Ishikawa (cell line): ENCODE results near the gene IFI27.

ENCODE experiments used
- CEBPB ChIP-seq: IDR thresholded peaks from 2 replicates; pipeline ENCODE4 v1.6.1; 2012
- CREB1 ChIP-seq: IDR thresholded peaks from 2 replicates; pipeline ENCODE4 v1.6.1; 2012; ENCODE audit warnings: low read depth
- EGR1 ChIP-seq: IDR thresholded peaks from 2 replicates; pipeline ENCODE4 v1.6.1; 2012
- EP300 ChIP-seq: IDR thresholded peaks from 2 replicates; pipeline ENCODE4 v1.6.1; 2012; ENCODE audit warnings: borderline replicate concordance
- FOXM1 ChIP-seq: IDR thresholded peaks from 2 replicates; pipeline ENCODE4 v1.6.1; 2012; ENCODE audit warnings: low read depth, borderline replicate concordance
- NFIC ChIP-seq: IDR thresholded peaks from 2 replicates; pipeline ENCODE4 v1.6.1; 2012
- RAD21 ChIP-seq: IDR thresholded peaks from 2 replicates; pipeline ENCODE4 v1.6.1; 2012; ENCODE audit warnings: low read depth
- REST ChIP-seq: IDR thresholded peaks from 2 replicates; pipeline ENCODE4 v1.6.1; 2012; ENCODE audit warnings: low read depth, mild to moderate bottlenecking
- TAF1 ChIP-seq: IDR thresholded peaks from 2 replicates; pipeline ENCODE4 v1.6.1; 2012; ENCODE audit warnings: low read depth, mild to moderate bottlenecking
- TCF12 ChIP-seq: IDR thresholded peaks from 2 replicates; pipeline ENCODE4 v1.6.1; 2012; ENCODE audit warnings: low read depth
- TEAD4 ChIP-seq: IDR thresholded peaks from 2 replicates; pipeline ENCODE4 v1.6.1; 2012
- YY1 ChIP-seq: IDR thresholded peaks from 2 replicates; pipeline ENCODE4 v1.6.1; 2012; ENCODE audit warnings: low read depth
- ZBTB7A ChIP-seq: IDR thresholded peaks from 2 replicates; pipeline ENCODE4 v1.6.1; 2012; ENCODE audit warnings: low read depth
- TF ChIP-seq, protein P1 (sequence below): IDR thresholded peaks from 2 replicates; pipeline ENCODE4 v1.6.1; 2012
- TF ChIP-seq, protein P2 (sequence below): IDR thresholded peaks from 2 replicates; pipeline ENCODE4 v1.6.1; 2012

Gene IFI27

DNA sequence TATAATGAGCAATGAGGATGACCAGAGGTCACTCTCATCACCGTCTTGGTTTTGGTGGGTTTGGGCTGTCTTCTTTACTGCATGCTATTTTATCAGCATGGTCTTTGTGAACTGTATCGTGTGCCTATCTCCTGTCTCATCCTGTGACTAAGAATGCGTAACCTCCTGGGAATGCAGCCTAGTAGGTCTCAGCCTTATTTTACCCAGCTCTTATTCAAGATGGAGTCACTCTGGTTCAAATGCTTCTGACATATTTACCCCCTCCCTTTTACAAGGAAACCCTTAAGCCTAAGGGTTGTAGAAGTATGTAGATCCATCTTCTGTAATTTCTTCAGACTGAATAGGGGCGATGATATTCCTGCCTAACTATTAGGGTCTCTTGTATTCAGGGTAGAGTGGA is 21.1 kb upstream of the IFI27 start:
- TF ChIP-seq RAD21, result no peak
- no peak for TF ChIP-seq EP300
- TF ChIP-seq, protein P1, sequence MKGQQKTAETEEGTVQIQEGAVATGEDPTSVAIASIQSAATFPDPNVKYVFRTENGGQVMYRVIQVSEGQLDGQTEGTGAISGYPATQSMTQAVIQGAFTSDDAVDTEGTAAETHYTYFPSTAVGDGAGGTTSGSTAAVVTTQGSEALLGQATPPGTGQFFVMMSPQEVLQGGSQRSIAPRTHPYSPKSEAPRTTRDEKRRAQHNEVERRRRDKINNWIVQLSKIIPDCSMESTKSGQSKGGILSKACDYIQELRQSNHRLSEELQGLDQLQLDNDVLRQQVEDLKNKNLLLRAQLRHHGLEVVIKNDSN, result no peak
- no peak for TF ChIP-seq REST
- TF ChIP-seq TEAD4, result no peak
- TF ChIP-seq CREB1, result no peak
- TF ChIP-seq TAF1, result no peak
- TF ChIP-seq NFIC, result no peak
- TF ChIP-seq CEBPB, result no peak
- TF ChIP-seq EGR1, result no peak
- no peak for TF ChIP-seq YY1
- TF ChIP-seq FOXM1, result no peak
- TF ChIP-seq, protein P2, sequence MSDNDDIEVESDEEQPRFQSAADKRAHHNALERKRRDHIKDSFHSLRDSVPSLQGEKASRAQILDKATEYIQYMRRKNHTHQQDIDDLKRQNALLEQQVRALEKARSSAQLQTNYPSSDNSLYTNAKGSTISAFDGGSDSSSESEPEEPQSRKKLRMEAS, result no peak
- no peak for TF ChIP-seq TCF12
- no peak for TF ChIP-seq ZBTB7A

DNA sequence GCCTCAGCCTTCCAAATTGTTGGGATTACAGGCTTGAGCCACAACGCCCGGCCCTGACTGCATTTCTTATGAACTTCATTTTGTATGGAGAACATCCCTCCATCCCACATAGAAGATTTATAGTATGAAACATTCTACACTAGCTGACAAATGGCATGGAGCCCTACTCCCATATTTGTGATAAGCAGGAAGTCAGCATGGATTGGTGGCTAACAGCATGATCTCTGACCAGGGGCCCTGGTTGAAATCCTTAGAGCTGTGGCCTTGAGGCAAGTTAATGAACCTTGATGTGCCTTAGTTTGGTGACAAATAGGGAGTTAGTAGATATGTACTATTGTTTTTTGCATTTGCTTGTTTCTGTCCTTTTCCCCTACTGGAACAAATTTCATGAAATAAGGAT is 17.1 kb upstream of the IFI27 start:
- TF ChIP-seq, protein P2, result no peak
- TF ChIP-seq ZBTB7A, result no peak
- TF ChIP-seq TCF12, result no peak
- TF ChIP-seq RAD21, result no peak
- TF ChIP-seq CREB1, result no peak
- TF ChIP-seq, protein P1, result no peak
- no peak for TF ChIP-seq YY1
- no peak for TF ChIP-seq NFIC
- TF ChIP-seq REST, result no peak
- no peak for TF ChIP-seq EGR1
- TF ChIP-seq TEAD4, result no peak
- TF ChIP-seq EP300, result no peak
- no peak for TF ChIP-seq TAF1

DNA sequence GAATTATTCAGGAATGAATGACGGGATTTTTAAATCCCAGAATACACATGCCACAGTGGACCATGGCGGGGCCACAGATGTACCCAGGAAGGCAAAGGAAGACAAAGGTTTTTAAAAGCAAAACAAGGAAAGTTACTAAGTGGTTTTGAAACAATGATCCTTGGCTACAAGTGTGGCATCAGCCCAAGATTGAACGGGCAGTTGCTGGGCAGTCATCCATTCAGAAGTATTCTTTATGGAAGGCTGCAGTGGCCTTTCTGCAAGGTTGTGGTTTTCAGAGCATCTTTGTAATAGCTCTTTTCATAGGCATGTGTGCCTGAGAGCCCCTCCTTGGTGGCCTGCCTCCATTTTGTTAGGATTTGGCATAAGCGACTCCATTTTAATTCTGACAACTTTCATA is 13.4 kb upstream of the IFI27 start:
- no peak for TF ChIP-seq TCF12

GRCh38 chr14:94098326-94098992 is 12.1 kb upstream of the IFI27 start:
- no peak for TF ChIP-seq NFIC
- TF ChIP-seq CREB1, result no peak
- no peak for TF ChIP-seq FOXM1
- TF ChIP-seq REST, result no peak
- no peak for TF ChIP-seq EP300
- TF ChIP-seq, protein P1, result no peak
- no peak for TF ChIP-seq TAF1
- TF ChIP-seq TCF12, result no peak
- TF ChIP-seq, protein P2, result no peak
- TF ChIP-seq EGR1, result no peak
